Fibroblast of the conjunctiva (primary cell): ENCODE measurements around the gene PRKCZ.

Experiments used
- DNase-seq: peaks from one replicate; pipeline ENCODE4 v3.0.0-alpha.2; 2010; ENCODE audit warnings: low read depth

PRKCZ gene

GRCh38 chr1:2159124-2159523, 108.9 kb downstream of the PRKCZ start:
- DNase-seq, result no peak

DNA sequence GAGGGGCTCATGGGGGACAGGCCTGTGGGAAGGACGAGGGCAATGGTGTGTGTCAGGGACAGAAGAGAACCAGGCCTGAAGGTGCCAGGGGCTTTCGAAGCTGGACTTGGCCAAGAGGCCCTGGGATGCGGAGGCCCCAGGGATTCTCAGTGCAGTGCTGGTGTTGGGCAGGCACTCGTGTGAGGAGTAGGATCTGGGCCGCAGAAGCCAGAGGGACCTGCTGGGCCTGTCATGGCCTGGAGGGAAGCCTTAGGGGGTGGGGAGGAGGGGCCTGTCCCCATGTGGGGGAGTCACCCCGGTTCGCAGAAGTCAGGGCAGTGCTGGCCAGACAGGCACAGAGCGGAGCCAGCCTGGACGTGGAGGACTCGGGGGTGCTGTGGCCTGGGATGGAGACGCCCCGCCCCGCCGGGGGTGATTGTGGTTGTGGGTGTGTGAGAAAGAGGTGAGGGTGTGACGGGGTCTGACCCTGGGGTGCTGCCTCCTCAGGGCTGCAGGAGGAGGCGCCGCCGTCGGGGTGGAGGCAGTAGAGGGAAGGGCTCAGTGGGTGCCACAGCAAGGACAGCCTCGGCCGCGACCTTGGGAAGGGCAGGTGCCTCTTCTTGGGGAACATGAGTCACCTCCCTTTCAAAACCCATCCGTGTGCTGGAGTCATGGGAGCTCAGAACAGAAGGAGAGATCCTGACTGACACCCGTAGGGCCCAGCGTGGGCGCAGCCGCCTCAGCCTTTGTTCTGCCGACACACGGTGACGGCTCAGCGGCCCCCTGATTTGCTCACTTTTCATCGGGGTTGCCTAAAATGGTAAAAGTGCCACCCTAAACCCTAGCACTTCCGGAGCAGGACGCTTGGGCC, 110.5 kb downstream of the PRKCZ start:
- DNase-seq, result no peak

DNA sequence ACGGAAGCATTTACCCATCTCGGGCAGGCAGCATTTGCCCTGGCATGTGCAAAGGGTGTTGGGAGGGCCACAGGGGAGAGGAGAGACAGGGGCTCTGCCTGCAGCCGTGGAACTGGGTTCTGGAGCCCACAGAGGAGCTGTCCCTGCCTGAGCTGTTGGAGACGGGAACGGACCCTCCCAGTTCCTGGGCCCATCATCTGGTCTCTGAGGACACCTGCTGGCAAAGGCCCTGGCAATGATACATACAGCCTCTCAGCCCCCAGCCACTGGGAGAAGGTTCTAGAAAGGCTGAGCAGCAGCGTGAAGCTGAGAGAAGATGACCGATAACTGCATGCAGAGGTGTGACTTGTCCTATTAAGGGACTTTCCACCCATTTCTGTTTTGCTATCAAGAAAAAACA, 113.0 kb downstream of the PRKCZ start:
- DNase-seq, result no peak

DNA sequence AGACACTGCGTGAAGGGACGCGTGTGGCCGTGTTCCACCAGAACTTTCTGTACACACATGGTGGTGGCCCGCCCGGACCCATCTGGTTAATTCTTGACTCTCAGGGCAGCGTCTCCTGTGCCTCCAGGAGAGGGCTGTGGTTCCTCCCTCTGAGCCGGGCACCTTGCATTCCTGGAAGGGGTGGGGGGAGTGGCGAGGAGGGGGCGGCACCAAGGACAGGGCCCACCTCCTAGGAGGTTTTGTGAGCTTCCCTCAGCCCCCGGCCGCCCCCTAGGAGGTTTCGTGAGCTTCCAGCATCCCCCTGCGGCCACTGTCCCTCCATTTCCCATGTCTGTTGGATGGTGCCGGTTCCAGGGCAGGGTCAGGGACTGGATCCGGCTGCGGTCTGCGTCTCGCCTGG, 115.4 kb downstream of the PRKCZ start:
- no peak for DNase-seq

- no peak for DNase-seq
Measured at GRCh38 chr1:2166254-2166653, 116.0 kb downstream of the PRKCZ start.

DNA sequence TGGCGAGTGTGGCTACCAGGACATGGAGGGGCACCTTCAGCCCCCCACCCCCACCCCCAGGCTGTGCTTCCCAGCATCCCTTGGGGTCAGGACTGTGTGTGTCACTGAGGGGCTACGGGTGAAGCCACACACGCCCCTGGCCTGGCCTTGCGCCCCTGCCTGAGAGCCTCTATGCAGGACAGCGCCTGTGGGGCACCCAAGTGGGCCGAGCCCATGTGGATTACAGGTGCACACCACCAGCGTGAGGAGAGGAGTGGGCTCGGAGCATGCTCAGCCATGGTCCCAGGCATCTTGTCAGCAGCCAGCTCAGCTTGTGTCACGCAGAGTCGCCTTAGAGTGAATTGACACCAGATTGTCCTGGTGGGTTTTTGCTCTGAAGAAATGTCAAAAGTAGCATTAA, 116.5 kb downstream of the PRKCZ start:
- DNase-seq, result no peak

GRCh38 chr1:2168090-2168489, 117.9 kb downstream of the PRKCZ start:
- no peak for DNase-seq

- no peak for DNase-seq
Measured at GRCh38 chr1:2168535-2168934, 118.3 kb downstream of the PRKCZ start.

GRCh38 chr1:2169200-2169836, 119.1 kb downstream of the PRKCZ start:
- DNase-seq, result no peak

GRCh38 chr1:2170211-2170610, 120.0 kb downstream of the PRKCZ start:
- no peak for DNase-seq

DNA sequence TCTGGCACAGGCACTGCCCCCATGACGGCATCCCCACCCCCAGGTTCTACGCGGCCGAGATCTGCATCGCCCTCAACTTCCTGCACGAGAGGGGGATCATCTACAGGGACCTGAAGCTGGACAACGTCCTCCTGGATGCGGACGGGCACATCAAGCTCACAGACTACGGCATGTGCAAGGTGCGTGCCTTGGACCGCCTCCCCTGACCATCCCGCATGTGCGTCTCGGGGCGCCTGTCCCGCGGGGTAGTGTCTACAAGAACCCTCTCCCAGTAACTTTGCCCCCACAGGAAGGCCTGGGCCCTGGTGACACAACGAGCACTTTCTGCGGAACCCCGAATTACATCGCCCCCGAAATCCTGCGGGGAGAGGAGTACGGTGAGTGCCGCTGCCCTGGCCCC, 121.8 kb downstream of the PRKCZ start:
- DNase-seq, result no peak

- no peak for DNase-seq
Measured at GRCh38 chr1:2172551-2173146, 122.4 kb downstream of the PRKCZ start.

DNA sequence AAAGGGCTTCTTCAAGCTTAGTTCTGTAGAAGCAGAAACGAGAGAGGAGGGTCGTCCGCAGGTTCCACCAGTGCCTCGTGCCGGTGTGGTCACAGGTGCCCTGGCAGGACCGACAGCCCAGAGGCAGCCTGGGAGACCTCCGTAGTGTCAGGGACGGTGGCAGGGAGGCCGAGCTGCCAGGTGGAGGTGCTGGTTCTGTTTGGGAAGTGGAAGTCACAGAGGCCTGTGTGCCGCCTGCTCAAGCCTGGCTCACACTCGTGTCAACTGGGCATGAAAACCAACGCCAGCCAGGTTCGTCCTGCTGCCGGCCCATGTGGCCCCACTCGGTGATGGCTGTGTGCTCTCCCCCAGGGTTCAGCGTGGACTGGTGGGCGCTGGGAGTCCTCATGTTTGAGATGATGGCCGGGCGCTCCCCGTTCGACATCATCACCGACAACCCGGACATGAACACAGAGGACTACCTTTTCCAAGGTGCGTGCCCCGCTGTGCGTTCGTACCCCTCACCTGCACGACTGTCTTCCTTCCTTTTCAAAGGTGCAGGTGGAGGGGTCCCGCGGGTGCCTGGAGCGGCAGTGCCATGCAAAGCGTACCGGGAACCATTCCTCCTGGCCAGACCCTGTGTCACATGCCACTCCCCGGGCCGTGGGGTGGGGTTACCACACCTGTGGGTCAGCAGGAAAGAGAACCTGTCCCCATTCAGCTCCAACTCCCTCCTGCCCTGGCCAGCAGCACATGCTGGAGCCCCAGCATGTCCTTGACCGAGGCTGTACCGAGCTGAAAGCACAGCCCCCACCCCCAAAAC, 123.5 kb downstream of the PRKCZ start:
- no peak for DNase-seq

DNA sequence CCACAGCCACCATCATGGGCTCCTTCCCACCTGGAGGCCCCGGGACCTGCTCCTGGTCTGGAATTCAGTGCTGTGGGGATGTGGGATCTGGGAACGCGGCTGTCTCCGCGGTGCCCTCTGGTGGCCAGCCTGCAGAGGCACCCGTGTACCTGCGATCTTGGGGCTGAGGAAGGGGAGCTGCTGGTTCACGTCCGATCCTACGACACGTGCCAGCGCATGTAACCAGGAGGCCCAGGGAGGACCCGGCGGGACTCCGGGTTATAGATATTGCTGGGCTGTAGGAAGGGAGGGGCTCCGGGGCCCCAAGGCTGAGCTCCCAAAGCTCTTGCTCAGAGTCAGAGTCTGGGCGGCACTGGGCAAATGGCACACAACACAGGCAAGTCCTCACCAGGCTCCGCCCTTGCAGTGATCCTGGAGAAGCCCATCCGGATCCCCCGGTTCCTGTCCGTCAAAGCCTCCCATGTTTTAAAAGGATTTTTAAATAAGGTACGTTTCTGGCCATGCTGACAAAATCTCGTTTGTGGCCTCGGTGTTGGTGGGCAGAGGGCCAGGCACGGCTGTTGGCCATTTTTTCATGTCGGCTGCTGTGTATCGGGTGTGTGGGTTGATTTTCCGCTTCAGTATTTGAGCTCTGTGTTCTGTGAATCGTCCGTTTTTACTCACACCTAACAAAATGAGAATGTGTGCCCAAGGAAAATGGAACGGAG, 124.3 kb downstream of the PRKCZ start:
- peak; percentile 33 for DNase-seq

GRCh38 chr1:2175055-2175414, 124.8 kb downstream of the PRKCZ start:
- DNase-seq, result no peak

GRCh38 chr1:2175681-2176454, 125.7 kb downstream of the PRKCZ start:
- no peak for DNase-seq

DNA sequence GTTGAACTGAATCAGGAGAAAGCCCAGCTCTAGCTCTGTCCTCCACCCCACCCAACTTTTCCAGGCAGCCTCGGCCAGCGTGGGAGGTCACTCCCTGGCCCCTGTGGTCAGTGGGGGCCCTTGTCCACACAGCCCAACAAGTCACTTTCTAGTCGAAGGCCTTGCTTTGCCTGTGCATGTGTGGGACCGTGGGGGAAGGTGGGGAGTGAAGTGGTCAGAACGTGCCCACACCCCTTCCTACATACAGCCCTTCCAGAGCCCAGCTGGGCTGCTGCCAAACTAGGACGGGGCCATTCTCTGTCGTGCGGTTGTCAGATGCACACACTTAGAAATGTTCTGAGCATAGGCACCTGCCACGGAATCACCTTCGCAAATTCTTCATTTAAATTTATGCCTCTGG, 126.4 kb downstream of the PRKCZ start:
- DNase-seq, result no peak

GRCh38 chr1:2177541-2177940, 127.3 kb downstream of the PRKCZ start:
- no peak for DNase-seq

DNA sequence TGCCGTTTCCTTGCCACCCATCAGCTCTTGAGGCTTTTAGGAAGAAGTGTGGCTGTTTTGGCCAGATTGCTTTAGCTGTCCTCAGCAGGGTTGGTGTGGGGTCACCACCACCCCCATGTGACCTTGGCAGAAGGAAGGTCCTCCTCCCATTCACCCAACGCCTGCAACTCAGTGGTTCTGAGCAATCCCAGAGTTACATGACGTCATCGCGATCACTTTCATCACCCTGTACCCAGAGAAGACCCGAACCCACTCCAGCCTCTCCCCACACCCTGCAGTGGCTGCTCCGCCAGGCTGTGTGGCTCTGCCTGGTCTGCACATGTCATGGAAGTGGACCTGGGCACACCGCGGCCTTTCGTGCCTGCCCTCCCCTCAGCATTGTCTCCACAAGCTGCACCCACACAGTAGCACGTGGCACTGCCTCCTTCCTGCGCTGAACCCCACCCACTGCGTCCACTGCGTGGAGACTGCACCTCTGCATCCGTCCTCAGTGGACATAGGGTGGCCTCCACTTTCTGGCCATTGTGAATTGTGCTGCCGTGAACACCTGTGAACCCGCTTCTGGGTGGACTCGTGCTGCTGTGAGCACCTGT, 127.8 kb downstream of the PRKCZ start:
- DNase-seq, result no peak

- DNase-seq, result no peak
Measured at GRCh38 chr1:2178875-2179274, 128.7 kb downstream of the PRKCZ start.
